HuH-7 (cell line): Measurements from ENCODE around the gene CHN2.

Experiments used
- DNase-seq: peaks from one replicate; pipeline ENCODE4 v3.0.0; 2011; ENCODE audit warnings: low spot score

The CHN2 gene

GRCh38 chr7:29228289-29229011 is 33.9 kb downstream of the CHN2 start:
- no peak for DNase-seq

- no peak for DNase-seq
These were observed 34.5 kb downstream of the CHN2 start for GRCh38 chr7:29229066-29229465.

GRCh38 chr7:29229946-29230345 is 35.4 kb downstream of the CHN2 start:
- DNase-seq: no peak

- peak; percentile 61 for DNase-seq
These were observed 36.3 kb downstream of the CHN2 start for GRCh38 chr7:29230871-29231345.

- DNase-seq: no peak
These were observed 37.2 kb downstream of the CHN2 start for GRCh38 chr7:29231671-29232232.

- no peak for DNase-seq
These were observed 39.9 kb downstream of the CHN2 start for GRCh38 chr7:29234438-29234837.

- no peak for DNase-seq
These were observed 41.6 kb downstream of the CHN2 start for GRCh38 chr7:29236071-29236580.

- no peak for DNase-seq
These were observed 42.1 kb downstream of the CHN2 start for GRCh38 chr7:29236649-29237048.

GRCh38 chr7:29237489-29237888 is 42.9 kb downstream of the CHN2 start:
- DNase-seq: peak; percentile 42

- no peak for DNase-seq
These were observed 45.1 kb downstream of the CHN2 start for GRCh38 chr7:29239638-29240037.

- DNase-seq: no peak
These were observed 47.7 kb downstream of the CHN2 start for GRCh38 chr7:29242265-29242664.

- no peak for DNase-seq
These were observed 49.5 kb downstream of the CHN2 start for GRCh38 chr7:29243910-29244655.

GRCh38 chr7:29247224-29247962 is 52.8 kb downstream of the CHN2 start:
- no peak for DNase-seq

GRCh38 chr7:29247963-29248236 is 53.3 kb downstream of the CHN2 start:
- DNase-seq: no peak

GRCh38 chr7:29248713-29249382 is 54.3 kb downstream of the CHN2 start:
- no peak for DNase-seq

GRCh38 chr7:29249383-29249750 is 54.8 kb downstream of the CHN2 start:
- DNase-seq: no peak

- DNase-seq: no peak
These were observed 55.3 kb downstream of the CHN2 start for GRCh38 chr7:29249860-29250259.

- DNase-seq: no peak
These were observed 58.6 kb downstream of the CHN2 start for GRCh38 chr7:29253225-29253624.

GRCh38 chr7:29254591-29254990 is 60.0 kb downstream of the CHN2 start:
- peak; percentile 37 for DNase-seq

- no peak for DNase-seq
These were observed 60.8 kb downstream of the CHN2 start for GRCh38 chr7:29255199-29255878.

GRCh38 chr7:29255906-29256692 is 61.5 kb downstream of the CHN2 start:
- DNase-seq: no peak
